HCT116 (cell line): ENCODE results near the gene SEL1L3. TPM values are rescaled to one million over a fixed set of nuclear protein-coding genes. Genes with fewer than 3 reads are reported as not detected.

Source experiments
- ATAC-seq: fragments of 200-7000 bp; cut with Tn5 transposase; 2 replicates; pipeline ENCODE4 v1.9.1; 2020; ENCODE audit warnings: mild to moderate bottlenecking, moderate library complexity
- BruUV-seq: library from RNA; stranded (reverse); fragments of 400-500 nt; replicated peaks from 2 replicates; lab custom pipeline; 2021; lab: Mats Ljungman, UMichigan
- CTCF ChIA-PET: fragments of 300-600 bp; sonication (Branson Sonifier 250); formaldehyde crosslinking; loops from one replicate; lab custom pipeline; 2021; ENCODE audit warnings: antibody characterized with exemption; lab: Charles Lee
- POLR2A ChIA-PET: fragments of 300-600, 350-600 bp; sonication (Branson Sonifier 250); formaldehyde crosslinking; loops from one replicate; lab custom pipeline; 2021; ENCODE audit warnings: antibody characterized with exemption; lab: Charles Lee
- RAD21 ChIA-PET, 2 experiments: fragments of 300-600 bp; sonication (Branson Sonifier 250); formaldehyde crosslinking; loops; one replicate each; lab custom pipeline; 2023; ENCODE audit warnings: low total read pairs in 2 of 2; ENCODE audit not compliant: uncharacterized antibody in 2 of 2, unreplicated experiment in 2 of 2, low non-redundant PET in 1 of 2; lab: Charles Lee
- DNase-seq: peaks from one replicate; pipeline ENCODE4 v3.0.0-alpha.2; 2010; ENCODE audit warnings: low read depth, low spot score
- H2AFZ ChIP-seq: fragments of 200-600 bp; shearing (Covaris generic), sonication (generic); 2 replicates; pipeline ENCODE4 v1.6.1; 2017; ENCODE audit warnings: low read depth, mixed run types, mixed read lengths, antibody characterized with exemption, low read length; ENCODE audit not compliant: poor library complexity, severe bottlenecking
- H3K27ac ChIP-seq: 2 replicates; pipeline ENCODE4 v1.5.1; 2012; ENCODE audit warnings: low read depth, low read length
- H3K27me3 ChIP-seq: fragments of 200-600 bp; sonication (generic); 2 replicates; pipeline ENCODE4 v1.6.1; 2016; ENCODE audit warnings: mixed run types, low read length, mixed read lengths; ENCODE audit not compliant: insufficient read depth
- H3K36me3 ChIP-seq, 2 experiments: fragments of 200-500 bp in 1 of 2; fragments of 200-600 bp in 1 of 2; sonication (Bioruptor generic) in 1 of 2; sonication (generic) in 1 of 2; 2 replicates each; pipeline versions ENCODE4 v1.5.1 to v1.6.1; 2014 to 2016; ENCODE audit warnings: low read length in 2 of 2, inconsistent platforms in 1 of 2, mixed read lengths in 1 of 2, mixed run types in 1 of 2; ENCODE audit not compliant: insufficient read depth in 2 of 2, control insufficient read depth in 1 of 2
- H3K4me1 ChIP-seq, 2 experiments: fragments of 200-600 bp in 1 of 2; sonication (generic) in 1 of 2; 2 replicates each; pipeline versions ENCODE4 v1.5.1 to v1.6.1; 2012 to 2017; ENCODE audit warnings: low read length in 2 of 2, inconsistent platforms in 1 of 2, mild to moderate bottlenecking in 1 of 2, mixed read lengths in 1 of 2, mixed run types in 1 of 2, moderate library complexity in 1 of 2; ENCODE audit not compliant: insufficient read depth in 2 of 2, control insufficient read depth in 1 of 2
- H3K4me2 ChIP-seq: fragments of 200-600 bp; sonication (generic); 2 replicates; pipeline ENCODE4 v1.6.1; 2017; ENCODE audit warnings: mixed run types, low read length, mixed read lengths
- H3K4me3 ChIP-seq, 2 experiments: fragments of 200-600 bp in 1 of 2; sonication (generic) in 1 of 2; replicated peaks in 1 of 2; 2 replicates each; pipeline ENCODE4 v1.5.1; 2011 to 2016; ENCODE audit warnings: low read length in 2 of 2, control low read depth in 1 of 2, low read depth in 1 of 2, mild to moderate bottlenecking in 1 of 2, mixed read lengths in 1 of 2, mixed run types in 1 of 2
- H3K79me2 ChIP-seq: fragments of 200-600 bp; sonication (generic); 2 replicates; pipeline ENCODE4 v1.6.1; 2017; ENCODE audit warnings: mild to moderate bottlenecking, mixed run types, low read length, moderate library complexity, mixed read lengths; ENCODE audit not compliant: insufficient read depth
- H3K9ac ChIP-seq: fragments of 200-600 bp; sonication (generic); 2 replicates; pipeline ENCODE4 v1.6.1; 2016; ENCODE audit warnings: low read length, mixed read lengths
- H3K9me2 ChIP-seq: fragments of 200-600 bp; sonication (generic), shearing (Covaris generic); 2 replicates; pipeline ENCODE4 v1.6.1; 2017; ENCODE audit warnings: mixed run types, mild to moderate bottlenecking, moderate library complexity; ENCODE audit not compliant: insufficient read depth
- H3K9me3 ChIP-seq, 2 experiments: fragments of 200-500 bp in 1 of 2; fragments of 200-600 bp in 1 of 2; sonication (Bioruptor generic) in 1 of 2; sonication (generic) in 1 of 2; 2 replicates each; pipeline ENCODE4 v1.6.1; 2014 to 2017; ENCODE audit warnings: low read length in 2 of 2, mixed read lengths in 2 of 2, inconsistent platforms in 1 of 2, low read depth in 1 of 2, mild to moderate bottlenecking in 1 of 2, mixed run types in 1 of 2, moderate library complexity in 1 of 2; ENCODE audit not compliant: control insufficient read depth in 1 of 2, insufficient read depth in 1 of 2
- H4K20me1 ChIP-seq: fragments of 200-600 bp; sonication (generic), shearing (Covaris generic); 2 replicates; pipeline ENCODE4 v1.6.1; 2017; ENCODE audit warnings: mixed run types, mild to moderate bottlenecking, moderate library complexity; ENCODE audit not compliant: insufficient read depth
- CBX3 ChIP-seq: IDR thresholded peaks from 2 replicates; pipeline ENCODE4 v1.6.1; 2012; ENCODE audit warnings: low read depth
- CEBPB ChIP-seq: IDR thresholded peaks from 2 replicates; pipeline ENCODE4 v1.6.1; 2012; ENCODE audit warnings: low read depth
- EGR1 ChIP-seq: IDR thresholded peaks from 2 replicates; pipeline ENCODE4 v1.6.1; 2012; ENCODE audit warnings: low read depth
- EZH2 ChIP-seq: fragments of 200-600 bp; sonication (generic); IDR thresholded peaks from 2 replicates; pipeline ENCODE4 v1.6.1; 2017; ENCODE audit warnings: antibody characterized with exemption, mixed run types
- EZH2phosphoT487 ChIP-seq: fragments of 200-600 bp; IDR thresholded peaks from 2 replicates; pipeline ENCODE4 v1.6.1; 2018; ENCODE audit warnings: antibody characterized with exemption, borderline replicate concordance
- FOSL1 ChIP-seq: IDR thresholded peaks from 2 replicates; pipeline ENCODE4 v1.6.1; 2012; ENCODE audit warnings: low read depth
- MAX ChIP-seq: IDR thresholded peaks from 2 replicates; pipeline ENCODE4 v1.6.1; 2012
- POLR2A ChIP-seq: IDR thresholded peaks from 2 replicates; pipeline ENCODE4 v1.7.0; 2011; ENCODE audit warnings: borderline replicate concordance; ENCODE audit not compliant: insufficient read depth, insufficient read length; ENCODE audit errors: extremely low read depth
- SIN3A ChIP-seq: IDR thresholded peaks from 2 replicates; pipeline ENCODE4 v1.6.1; 2012; ENCODE audit warnings: low read depth
- SP1 ChIP-seq: IDR thresholded peaks from 2 replicates; pipeline ENCODE4 v1.6.1; 2012; ENCODE audit warnings: low read depth
- TCF7L2 ChIP-seq: IDR thresholded peaks from 2 replicates; pipeline ENCODE4 v1.7.0; 2011; ENCODE audit warnings: borderline replicate concordance, inconsistent platforms; ENCODE audit not compliant: insufficient read depth, insufficient read length; ENCODE audit errors: extremely low read depth
- YY1 ChIP-seq: IDR thresholded peaks from 2 replicates; pipeline ENCODE4 v1.6.1; 2011; ENCODE audit warnings: low read length, low read depth, moderate library complexity, mild to moderate bottlenecking; ENCODE audit not compliant: insufficient replicate concordance; ENCODE audit errors: extremely low read depth
- ZFX ChIP-seq: fragments of 450-650 bp; IDR thresholded peaks from 2 replicates; pipeline ENCODE4 v1.6.1; 2017
- intact Hi-C: fragments of 100-400 bp; cut with micrococcal nuclease; formaldehyde crosslinking; loops from 2 replicates; pipeline ENCODE4 v1.10.0; 2022
- total RNA-seq: library from RNA; stranded (reverse); gene quantifications from one replicate; pipeline ENCODE4 v1.2.1, GENCODE V29; 2021; ENCODE audit not compliant: unreplicated experiment
- TF ChIP-seq, protein P1 (sequence below), 3 experiments: fragments of 200-600 bp in 1 of 3; sonication (generic) in 1 of 3; IDR thresholded peaks in 2 of 3; conservative IDR thresholded peaks in 1 of 3; 2 replicates each; pipeline ENCODE4 v1.5.1; 2012 to 2017; ENCODE audit warnings: low read depth in 2 of 3, low read length in 2 of 3, antibody characterized with exemption in 1 of 3, borderline replicate concordance in 1 of 3, control low read depth in 1 of 3, mild to moderate bottlenecking in 1 of 3, mixed read lengths in 1 of 3, mixed run types in 1 of 3, moderate library complexity in 1 of 3; ENCODE audit not compliant: insufficient read depth in 1 of 3
- TF ChIP-seq, protein P2 (sequence below): IDR thresholded peaks from 2 replicates; pipeline ENCODE4 v1.6.1; 2011; ENCODE audit warnings: mild to moderate bottlenecking, low read length, moderate library complexity; ENCODE audit not compliant: insufficient replicate concordance; ENCODE audit errors: extremely low read depth

Gene SEL1L3
- total RNA-seq, 1 experiment from 2014 or later = 45.0 TPM

- intact Hi-C loops = no loop called here
- DNase-seq (no peak), ATAC-seq (no peak)
- Histone ChIP-seq H3K4me1 (no peaks in the 10 kb centered on the region), H3K79me2 (no peaks in the 10 kb centered on the region), H3K4me2 (no peak overlapping the region), H3K9me3 (no peaks in the 10 kb centered on the region), H4K20me1 (no peaks in the 10 kb centered on the region), H3K9me2 (no peaks in the 10 kb centered on the region), H3K27me3 (no peaks in the 10 kb centered on the region), H2AFZ (no peak overlapping the region), H3K9ac (no peak overlapping the region), H3K27ac (no peak overlapping the region), H3K36me3 (no peaks in the 10 kb centered on the region), H3K4me3 (no peak overlapping the region)
- TF ChIP-seq MAX (no peak), EZH2phosphoT487 (no peak), EZH2 (no peak), POLR2A (no peak), YY1 (no peak), TCF7L2 (no peak), SIN3A (no peak)
- ChIA-PET CTCF (no interaction called here), RAD21 (no interaction called here), POLR2A (no interaction called here)
- BruUV-seq = no TSS peak
These were observed 133.9 kb downstream of the SEL1L3 start for GRCh38 chr4:25728886-25729285.

- Histone ChIP-seq H3K27ac (no peak overlapping the region), H2AFZ (no peak overlapping the region), H3K9me2 (no peaks in the 10 kb centered on the region), H3K27me3 (no peaks in the 10 kb centered on the region), H3K36me3 (no peaks in the 10 kb centered on the region), H3K79me2 (no peaks in the 10 kb centered on the region), H3K9me3 (no peaks in the 10 kb centered on the region), H3K4me1 (no peaks in the 10 kb centered on the region), H4K20me1 (no peaks in the 10 kb centered on the region), H3K4me2 (no peak overlapping the region), H3K9ac (no peak overlapping the region), H3K4me3 (no peak overlapping the region)
- TF ChIP-seq FOSL1 (no peak), SIN3A (no peak), EZH2phosphoT487 (no peak), EGR1 (no peak), CEBPB (no peak), SP1 (no peak), MAX (no peak), CBX3 (no peak), ZFX (no peak), TCF7L2 (no peak), POLR2A (no peak)
- TF ChIP-seq, protein P1, sequence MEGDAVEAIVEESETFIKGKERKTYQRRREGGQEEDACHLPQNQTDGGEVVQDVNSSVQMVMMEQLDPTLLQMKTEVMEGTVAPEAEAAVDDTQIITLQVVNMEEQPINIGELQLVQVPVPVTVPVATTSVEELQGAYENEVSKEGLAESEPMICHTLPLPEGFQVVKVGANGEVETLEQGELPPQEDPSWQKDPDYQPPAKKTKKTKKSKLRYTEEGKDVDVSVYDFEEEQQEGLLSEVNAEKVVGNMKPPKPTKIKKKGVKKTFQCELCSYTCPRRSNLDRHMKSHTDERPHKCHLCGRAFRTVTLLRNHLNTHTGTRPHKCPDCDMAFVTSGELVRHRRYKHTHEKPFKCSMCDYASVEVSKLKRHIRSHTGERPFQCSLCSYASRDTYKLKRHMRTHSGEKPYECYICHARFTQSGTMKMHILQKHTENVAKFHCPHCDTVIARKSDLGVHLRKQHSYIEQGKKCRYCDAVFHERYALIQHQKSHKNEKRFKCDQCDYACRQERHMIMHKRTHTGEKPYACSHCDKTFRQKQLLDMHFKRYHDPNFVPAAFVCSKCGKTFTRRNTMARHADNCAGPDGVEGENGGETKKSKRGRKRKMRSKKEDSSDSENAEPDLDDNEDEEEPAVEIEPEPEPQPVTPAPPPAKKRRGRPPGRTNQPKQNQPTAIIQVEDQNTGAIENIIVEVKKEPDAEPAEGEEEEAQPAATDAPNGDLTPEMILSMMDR (IDR thresholded peaks at IDR 0.05 in 2 of 3, conservative IDR thresholded peaks at IDR 0.05 in 1 of 3; ENCODE audit: borderline replicate concordance in 1 of 3, insufficient read depth in 1 of 3, low read depth in 2 of 3, low read length in 2 of 3) = no peak
- TF ChIP-seq, protein P2, sequence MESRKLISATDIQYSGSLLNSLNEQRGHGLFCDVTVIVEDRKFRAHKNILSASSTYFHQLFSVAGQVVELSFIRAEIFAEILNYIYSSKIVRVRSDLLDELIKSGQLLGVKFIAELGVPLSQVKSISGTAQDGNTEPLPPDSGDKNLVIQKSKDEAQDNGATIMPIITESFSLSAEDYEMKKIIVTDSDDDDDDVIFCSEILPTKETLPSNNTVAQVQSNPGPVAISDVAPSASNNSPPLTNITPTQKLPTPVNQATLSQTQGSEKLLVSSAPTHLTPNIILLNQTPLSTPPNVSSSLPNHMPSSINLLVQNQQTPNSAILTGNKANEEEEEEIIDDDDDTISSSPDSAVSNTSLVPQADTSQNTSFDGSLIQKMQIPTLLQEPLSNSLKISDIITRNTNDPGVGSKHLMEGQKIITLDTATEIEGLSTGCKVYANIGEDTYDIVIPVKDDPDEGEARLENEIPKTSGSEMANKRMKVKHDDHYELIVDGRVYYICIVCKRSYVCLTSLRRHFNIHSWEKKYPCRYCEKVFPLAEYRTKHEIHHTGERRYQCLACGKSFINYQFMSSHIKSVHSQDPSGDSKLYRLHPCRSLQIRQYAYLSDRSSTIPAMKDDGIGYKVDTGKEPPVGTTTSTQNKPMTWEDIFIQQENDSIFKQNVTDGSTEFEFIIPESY = no peak
- no TSS peak for BruUV-seq
- POLR2A ChIA-PET = no interaction called here
- intact Hi-C loops = no loop called here
- ATAC-seq = no peak
- CTCF ChIA-PET = no interaction called here
- RAD21 ChIA-PET = no interaction called here
- DNase-seq = no peak
These were observed 134.9 kb downstream of the SEL1L3 start for GRCh38 chr4:25727711-25728493.
